K562 (cell line): ENCODE results near the gene DCLK1. TPM values are rescaled to one million over a fixed set of nuclear protein-coding genes. Genes with fewer than 3 reads are reported as not detected.

ENCODE experiments used
- ATAC-seq: fragments of 200-7000 bp; cut with Tn5 transposase; 3 replicates; pipeline ENCODE4 v1.9.1; 2020; ENCODE audit warnings: moderate library complexity
- BruUV-seq: library from RNA; stranded (reverse); fragments of 400-500 nt; replicated peaks from 2 replicates; lab custom pipeline; 2021; lab: Mats Ljungman, UMichigan
- CTCF ChIA-PET: fragments of 300-600 bp; formaldehyde crosslinking; extraction: SDS; loops from one replicate; lab custom pipeline; 2021; ENCODE audit warnings: low intra/inter-chr PET ratio; lab: Yijun Ruan, JAX
- POLR2A ChIA-PET: fragments of 300-600, 350-650 bp; sonication (Branson Sonifier 250); formaldehyde crosslinking; extraction: SDS; loops from one replicate; lab custom pipeline; 2021; ENCODE audit warnings: antibody characterized with exemption, inconsistent platforms; lab: Yijun Ruan, JAX
- DNase-seq, 4 experiments: peaks; one replicate each; pipeline versions ENCODE4 v3.0.0 to v3.0.0-alpha.2; 2011 to 2018; ENCODE audit warnings: low spot score in 3 of 4, mixed read lengths in 3 of 4; ENCODE audit errors: extremely low read depth in 1 of 4
- FAIRE-seq: peaks from 2 replicates; lab custom pipeline; 2011; peaks lifted over from hg19 to GRCh38; lab: Jason Lieb, UNC
- H2AFZ ChIP-seq: 2 replicates; pipeline ENCODE4 v1.6.0; 2011; ENCODE audit warnings: low read depth, low read length, control low read depth, inconsistent platforms
- H3K27ac ChIP-seq: fragments of 200-600 bp; 3 replicates; pipeline ENCODE4 v1.8.0; 2011; ENCODE audit warnings: low read depth, mild to moderate bottlenecking, control low read depth, inconsistent platforms, low read length, moderate library complexity, mixed read lengths; ENCODE audit errors: extremely low read depth
- H3K27me3 ChIP-seq, 2 experiments: fragments of 300-600 bp in 1 of 2; 2 replicates in 1 of 2; 3 replicates in 1 of 2; pipeline versions ENCODE4 v1.6.0 to v1.8.0; 2011; ENCODE audit warnings: inconsistent platforms in 2 of 2, low read length in 2 of 2, mild to moderate bottlenecking in 1 of 2, mixed read lengths in 1 of 2, moderate library complexity in 1 of 2; ENCODE audit not compliant: control insufficient read depth in 2 of 2, insufficient read depth in 2 of 2
- H3K36me3 ChIP-seq: fragments of 300-600 bp; 3 replicates; pipeline ENCODE4 v1.8.0; 2011; ENCODE audit warnings: mild to moderate bottlenecking, low read length, inconsistent platforms; ENCODE audit not compliant: control insufficient read depth, insufficient read depth
- H3K4me1 ChIP-seq, 2 experiments: fragments of 200-600 bp in 1 of 2; replicated peaks in 1 of 2; 2 replicates in 1 of 2; 3 replicates in 1 of 2; pipeline versions ENCODE4 v1.5.1 to v1.8.0; 2011; ENCODE audit warnings: inconsistent platforms in 2 of 2, low read length in 2 of 2, mild to moderate bottlenecking in 1 of 2, mixed read lengths in 1 of 2, moderate library complexity in 1 of 2; ENCODE audit not compliant: control insufficient read depth in 2 of 2, insufficient read depth in 2 of 2
- H3K4me2 ChIP-seq: 2 replicates; pipeline ENCODE4 v1.6.1; 2011; ENCODE audit warnings: low read length, control low read depth, inconsistent platforms, mixed read lengths; ENCODE audit not compliant: insufficient read depth
- H3K4me3 ChIP-seq: fragments of 200-600 bp; sonication (generic), shearing (Covaris generic); 2 replicates; pipeline ENCODE4 v1.5.1; 2016; ENCODE audit warnings: control low read depth, inconsistent platforms
- H3K79me2 ChIP-seq: fragments of 200-600 bp; 3 replicates; pipeline ENCODE4 v1.8.0; 2011; ENCODE audit warnings: low read length, inconsistent platforms; ENCODE audit not compliant: control insufficient read depth, insufficient read depth
- H3K9ac ChIP-seq, 2 experiments: 2 replicates each; pipeline versions ENCODE4 v1.6.0 to v1.6.1; 2011; ENCODE audit warnings: low read depth in 2 of 2, low read length in 2 of 2, control low read depth in 1 of 2, inconsistent platforms in 1 of 2, mild to moderate bottlenecking in 1 of 2, mixed read lengths in 1 of 2; ENCODE audit not compliant: insufficient read depth in 1 of 2
- H3K9me1 ChIP-seq: one replicate; pipeline ENCODE4 v1.6.0; 2011; ENCODE audit warnings: inconsistent platforms, mild to moderate bottlenecking, low read length, moderate library complexity; ENCODE audit not compliant: control insufficient read depth, insufficient read depth
- H3K9me3 ChIP-seq: replicated peaks from 2 replicates; pipeline ENCODE4 v1.5.1; 2011; ENCODE audit warnings: low read depth, low read length, inconsistent platforms; ENCODE audit not compliant: control insufficient read depth, insufficient read depth
- H4K20me1 ChIP-seq: replicated peaks from 2 replicates; pipeline ENCODE4 v1.6.1; 2011; ENCODE audit warnings: low read length, inconsistent platforms, mixed read lengths; ENCODE audit not compliant: control insufficient read depth, insufficient read depth
- CREB3 ChIP-seq: fragments of 450-650 bp; conservative IDR thresholded peaks from 2 replicates; pipeline ENCODE4 v1.6.1; 2016; ENCODE audit warnings: missing genetic modification characterization, low read depth, mild to moderate bottlenecking, missing compliant biosample characterization, moderate library complexity
- MED1 ChIP-seq: sonication (generic); formaldehyde crosslinking; IDR thresholded peaks from 2 replicates; pipeline ENCODE4 v1.8.1; 2023; ENCODE audit warnings: missing genetic modification reagents, borderline replicate concordance
- MEF2D ChIP-seq: conservative IDR thresholded peaks from 2 replicates; pipeline ENCODE4 v1.6.1; 2016; ENCODE audit warnings: low read depth, missing genetic modification characterization, missing compliant biosample characterization
- PRMT5 ChIP-seq: sonication (generic); formaldehyde crosslinking; IDR thresholded peaks from 2 replicates; pipeline ENCODE4 v1.5.0; 2020; ENCODE audit warnings: missing genetic modification reagents
- TCF3 ChIP-seq: sonication (generic); formaldehyde crosslinking; IDR thresholded peaks from 2 replicates; pipeline ENCODE4 v1.4.0; 2020; ENCODE audit warnings: mild to moderate bottlenecking, missing genetic modification reagents
- ZNF398 ChIP-seq: fragments of 250-450 bp; sonication (Bioruptor Pico); IDR thresholded peaks from 2 replicates; pipeline ENCODE4 v1.8.0; 2021; ENCODE audit warnings: moderate library complexity, mild to moderate bottlenecking, inconsistent platforms
- WGBS: fragments of 100-300 bp; shearing (Covaris generic); methylation state at CpG from one replicate; pipeline ENCODE4 v1.1.6; 2016; ENCODE audit warnings: low coverage, mixed read lengths; ENCODE audit not compliant: insufficient coverage; ENCODE audit errors: missing lambda C conversion rate; 5-methylcytosine and 5-hydroxymethylcytosine counted together
- in situ Hi-C: fragments of 300-500 bp; cut with MboI; formaldehyde crosslinking; loops from 4 replicates; pipeline ENCODE4 v1.15.0; 2018; ENCODE audit warnings: inconsistent platforms, mixed read lengths
- intact Hi-C: fragments of 100-400 bp; cut with micrococcal nuclease; formaldehyde crosslinking; loops from 2 replicates; pipeline ENCODE4 v1.14.2; 2022
- polyA plus RNA-seq, 8 experiments: library from polyadenylated mRNA; depleted of rRNA in 4 of 8; stranded (reverse) in 5 of 8; unstranded in 3 of 8; fragments of >200 nt; fragmentation: Nextera tagmentation in 2 of 8; fragmentation: Illumina TruSeq in 1 of 8; extraction: Ambion mirVana in 2 of 8; extraction: Trizol in 1 of 8; gene quantifications; 2 replicates each; pipeline versions ENCODE4 v1.2.1 to v1.2.3, GENCODE V29; 2011 to 2014; ENCODE audit warnings: inconsistent platforms in 1 of 8, missing spikeins in 1 of 8
- total RNA-seq, 7 experiments: library from RNA; depleted of rRNA in 6 of 7; stranded (reverse); fragments of >200 nt in 6 of 7; fragmentation: Illumina TruSeq in 2 of 7; extraction: Trizol in 2 of 7; gene quantifications; 2 replicates each; pipeline versions ENCODE4 v1.2.1 to v1.2.3, GENCODE V29; 2011 to 2021; ENCODE audit warnings: low replicate concordance in 1 of 7
- TF ChIP-seq, protein P1 (sequence below): fragments of 450-650 bp; IDR thresholded peaks from 2 replicates; pipeline ENCODE4 v1.7.0; 2016; ENCODE audit warnings: borderline replicate concordance

The DCLK1 gene
- total and polyA plus RNA-seq, 9 of the 15 experiments (the other 6 are each of a cell fraction or from before 2014, with no cell fraction given) = 0.07 TPM; not detected in 8

DNA sequence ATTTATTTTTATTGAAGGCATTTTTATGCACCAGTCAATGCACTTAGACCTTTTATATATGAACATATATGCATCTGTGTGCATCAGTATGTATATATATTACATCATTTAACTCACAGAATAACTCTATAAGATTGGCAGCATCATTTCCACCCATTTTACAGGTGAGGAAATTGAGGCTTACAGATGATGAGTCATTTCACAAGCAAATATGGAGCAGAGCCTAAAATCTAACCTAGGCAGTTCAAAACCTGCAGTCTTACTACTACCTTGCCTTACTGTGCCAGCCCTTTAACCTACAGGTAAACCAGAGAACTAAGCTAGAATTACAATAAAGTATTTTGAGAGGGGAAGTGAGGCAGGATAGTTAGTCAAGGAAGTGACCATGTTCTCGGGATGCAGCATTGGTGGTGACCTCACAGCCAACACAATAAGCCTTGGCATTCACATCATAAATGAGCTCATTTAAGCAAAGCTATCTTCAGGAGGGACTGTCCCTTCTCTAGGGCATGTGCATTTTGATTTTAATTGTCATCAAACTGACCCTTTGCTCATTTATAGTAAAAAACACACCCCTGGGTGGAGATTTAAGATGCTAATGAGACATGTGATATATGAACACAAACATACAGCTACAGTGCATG is 274.3 kb downstream of the DCLK1 start:
- Histone ChIP-seq H3K27me3 (no peaks in the 10 kb centered on the region), H3K4me3 (no peak overlapping the region), H2AFZ (no peak overlapping the region), H4K20me1 (no peaks in the 10 kb centered on the region), H3K4me2 (no peak overlapping the region), H3K79me2 (no peaks in the 10 kb centered on the region), H3K36me3 (no peaks in the 10 kb centered on the region), H3K4me1 (no peaks in the 10 kb centered on the region), H3K27ac (no peak overlapping the region), H3K9me3 (no peaks in the 10 kb centered on the region), H3K9ac (no peak overlapping the region), H3K9me1 (no peaks in the 10 kb centered on the region)
- no TSS peak for BruUV-seq
- DNase-seq (no peak), FAIRE-seq (no peak), ATAC-seq (no peak)
- intact Hi-C loops (no loop called here), in situ Hi-C loops (no loop called here)
- WGBS = 0% methylated on average over 1 of the region's 1 CpG
- CTCF ChIA-PET = no interaction called here
- POLR2A ChIA-PET = no interaction called here
- TF ChIP-seq, protein P1, sequence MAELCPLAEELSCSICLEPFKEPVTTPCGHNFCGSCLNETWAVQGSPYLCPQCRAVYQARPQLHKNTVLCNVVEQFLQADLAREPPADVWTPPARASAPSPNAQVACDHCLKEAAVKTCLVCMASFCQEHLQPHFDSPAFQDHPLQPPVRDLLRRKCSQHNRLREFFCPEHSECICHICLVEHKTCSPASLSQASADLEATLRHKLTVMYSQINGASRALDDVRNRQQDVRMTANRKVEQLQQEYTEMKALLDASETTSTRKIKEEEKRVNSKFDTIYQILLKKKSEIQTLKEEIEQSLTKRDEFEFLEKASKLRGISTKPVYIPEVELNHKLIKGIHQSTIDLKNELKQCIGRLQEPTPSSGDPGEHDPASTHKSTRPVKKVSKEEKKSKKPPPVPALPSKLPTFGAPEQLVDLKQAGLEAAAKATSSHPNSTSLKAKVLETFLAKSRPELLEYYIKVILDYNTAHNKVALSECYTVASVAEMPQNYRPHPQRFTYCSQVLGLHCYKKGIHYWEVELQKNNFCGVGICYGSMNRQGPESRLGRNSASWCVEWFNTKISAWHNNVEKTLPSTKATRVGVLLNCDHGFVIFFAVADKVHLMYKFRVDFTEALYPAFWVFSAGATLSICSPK = no peak
- no peak for TF ChIP-seq CREB3 (tag)
- TF ChIP-seq MED1 (CRISPR knock-in tag) = no peak
- TF ChIP-seq TCF3 = no peak
- no peak for TF ChIP-seq PRMT5 (CRISPR knock-in tag)
- TF ChIP-seq MEF2D (tag) = no peak
- TF ChIP-seq ZNF398 = no peak
